ENCODE measurements around the gene CDC45.
A peak's percentile ranks its signal among the peaks of the same experiment; 100 is the strongest.
"Not testable (repeated sequence)": the region's sequence is repeated elsewhere in the genome, so short reads cannot be mapped to it uniquely, and the experiment has no call there.

CDC45 gene, protein sequence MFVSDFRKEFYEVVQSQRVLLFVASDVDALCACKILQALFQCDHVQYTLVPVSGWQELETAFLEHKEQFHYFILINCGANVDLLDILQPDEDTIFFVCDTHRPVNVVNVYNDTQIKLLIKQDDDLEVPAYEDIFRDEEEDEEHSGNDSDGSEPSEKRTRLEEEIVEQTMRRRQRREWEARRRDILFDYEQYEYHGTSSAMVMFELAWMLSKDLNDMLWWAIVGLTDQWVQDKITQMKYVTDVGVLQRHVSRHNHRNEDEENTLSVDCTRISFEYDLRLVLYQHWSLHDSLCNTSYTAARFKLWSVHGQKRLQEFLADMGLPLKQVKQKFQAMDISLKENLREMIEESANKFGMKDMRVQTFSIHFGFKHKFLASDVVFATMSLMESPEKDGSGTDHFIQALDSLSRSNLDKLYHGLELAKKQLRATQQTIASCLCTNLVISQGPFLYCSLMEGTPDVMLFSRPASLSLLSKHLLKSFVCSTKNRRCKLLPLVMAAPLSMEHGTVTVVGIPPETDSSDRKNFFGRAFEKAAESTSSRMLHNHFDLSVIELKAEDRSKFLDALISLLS

DNA sequence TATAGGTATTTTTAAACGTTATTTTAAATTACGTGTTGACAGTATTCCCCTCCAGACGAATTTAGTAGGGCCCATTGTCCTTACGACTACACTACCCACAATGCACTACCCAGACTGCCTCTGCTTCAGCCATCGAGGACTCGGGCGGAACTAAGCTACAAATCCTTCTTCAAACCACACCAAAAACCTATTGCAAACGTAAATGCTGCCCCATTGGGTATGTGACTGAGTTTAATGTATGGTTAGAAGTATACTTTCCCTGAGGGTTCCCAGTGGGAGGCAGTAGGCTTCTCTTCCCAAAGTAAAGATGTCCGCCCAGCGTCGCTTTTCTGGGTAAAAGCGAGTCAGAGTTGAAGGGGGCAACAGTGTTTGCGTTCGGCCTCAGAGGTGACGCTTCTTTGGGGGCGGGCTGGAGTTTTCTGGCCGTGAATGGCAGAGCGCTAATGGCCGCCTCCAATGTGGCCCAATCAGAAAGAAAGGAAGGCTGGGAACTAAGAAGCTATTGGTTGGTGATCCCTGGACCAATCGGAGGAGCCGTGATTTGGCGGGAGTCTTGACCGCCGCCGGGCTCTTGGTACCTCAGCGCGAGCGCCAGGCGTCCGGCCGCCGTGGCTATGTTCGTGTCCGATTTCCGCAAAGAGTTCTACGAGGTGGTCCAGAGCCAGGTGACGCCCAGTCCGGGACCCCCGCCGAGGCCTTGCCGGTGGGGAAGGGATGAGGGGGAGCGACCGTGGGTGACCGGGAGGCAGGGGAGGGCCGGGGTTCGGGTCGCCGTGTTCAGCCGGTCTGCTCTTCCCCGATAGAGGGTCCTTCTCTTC is at the start of gene CDC45:
Gene CDC45, plus strand, starts transcription at position 566 of the 818 bp plus-strand sequence. Its CDS starts 49 bp downstream, at position 615.
- peak; percentile 97 for DNase-seq

DNA sequence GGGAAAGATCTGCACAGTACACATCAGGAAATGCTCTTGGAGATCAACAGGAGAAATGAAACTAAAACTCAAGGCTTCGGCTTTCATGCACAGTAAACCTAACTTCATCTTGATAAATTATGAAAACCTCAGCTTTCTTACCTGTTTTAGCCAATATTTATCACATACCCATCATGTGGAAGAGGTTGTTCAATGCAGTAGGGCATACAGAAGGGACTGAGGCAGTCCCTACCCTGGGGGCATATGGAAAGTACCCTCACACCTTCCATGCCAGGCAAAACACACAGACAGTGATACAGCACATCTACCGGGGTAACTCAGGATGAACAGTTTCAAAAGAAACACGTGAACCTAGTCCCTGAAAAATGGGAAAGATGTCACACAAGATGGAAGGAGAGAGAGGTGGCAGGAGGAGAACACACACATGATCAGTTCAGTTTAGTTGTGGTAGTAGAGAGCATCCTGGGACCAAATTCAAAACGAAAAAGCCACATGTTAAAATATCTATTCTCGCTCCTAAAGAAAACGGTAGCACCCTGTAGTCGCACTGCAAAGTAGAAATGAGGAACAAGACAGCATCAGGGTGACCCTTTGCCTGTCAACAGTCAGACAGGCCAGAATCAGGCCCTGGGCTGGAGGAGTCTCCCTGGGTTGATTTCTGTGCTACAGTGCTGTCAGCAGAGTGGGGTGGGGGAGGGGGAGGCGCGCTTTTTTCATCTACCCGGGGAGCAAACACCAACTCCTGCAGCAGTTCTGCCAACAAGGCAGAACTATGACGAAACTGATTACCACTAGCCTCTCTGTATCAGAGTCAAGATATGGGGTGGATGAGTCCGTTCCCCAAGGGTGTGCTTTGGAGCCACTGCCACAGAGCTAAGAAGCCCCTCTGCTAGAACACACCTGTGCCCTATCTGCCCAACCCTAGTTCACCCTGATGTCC is 49.5 kb upstream of the CDC45 start:
- DNase-seq = peak; percentile 59

DNA sequence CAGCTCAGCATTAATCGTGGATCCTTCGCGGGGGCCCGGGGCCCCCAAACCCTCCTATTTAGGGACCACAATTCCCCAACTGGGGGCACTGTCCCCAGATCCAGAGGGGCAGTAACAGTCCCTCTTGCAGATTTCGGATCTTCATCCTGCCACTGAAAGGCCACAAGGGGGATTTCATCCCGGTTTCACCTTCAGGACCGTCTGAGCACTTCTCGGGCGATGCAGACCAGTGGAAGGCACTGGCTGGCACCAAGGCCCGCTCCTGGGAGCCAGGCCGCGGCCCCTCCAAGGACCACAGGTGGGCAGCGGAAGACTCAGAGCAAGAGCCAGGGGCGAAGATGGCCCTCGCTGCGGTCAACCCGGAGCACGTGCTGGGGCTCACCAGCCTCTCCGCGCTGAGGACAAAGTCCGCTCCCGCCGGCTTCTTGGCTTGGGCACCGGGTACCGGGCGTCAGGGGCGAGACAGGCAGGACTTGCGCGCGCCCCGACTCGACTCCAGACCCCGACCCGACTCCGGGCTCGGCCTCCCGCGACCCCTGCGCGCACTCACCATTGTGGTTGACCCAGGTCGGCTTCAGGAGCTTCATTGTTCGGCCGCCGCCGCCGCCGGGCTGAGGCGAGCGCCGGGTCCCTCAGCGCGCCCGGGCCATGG is 48.7 kb upstream of the CDC45 start:
- DNase-seq = peak; percentile 35

DNA sequence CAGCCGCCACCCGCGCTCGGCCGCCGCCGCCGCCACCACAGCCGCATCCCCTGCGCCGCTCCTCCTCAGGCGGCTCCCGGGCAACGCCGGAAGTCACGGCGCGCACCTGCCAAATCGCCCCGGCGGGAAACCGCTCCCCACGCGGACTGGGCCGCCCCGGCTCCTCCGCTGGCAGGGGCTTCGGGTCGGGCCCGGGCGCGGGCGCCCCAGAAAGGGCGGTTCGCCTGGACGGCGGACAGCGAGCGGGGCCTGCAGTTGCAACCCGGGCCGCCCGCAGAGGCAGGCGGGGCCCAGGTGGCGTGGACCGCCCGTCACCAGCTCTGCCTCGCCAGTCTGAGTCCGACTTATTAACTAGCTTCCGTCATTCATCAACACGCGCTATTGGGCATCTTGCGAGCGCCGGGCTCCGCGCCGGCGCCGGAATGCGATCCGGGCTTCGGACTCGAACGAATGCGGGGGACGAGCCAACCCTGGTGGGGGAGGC is 48.0 kb upstream of the CDC45 start, which contains the start of gene HIRA:
Gene HIRA, minus strand, starts transcription at position 85 of the 484 bp plus-strand sequence. CDS start 257 bp downstream, outside the sequence.
- peak; percentile 88 for DNase-seq

DNA sequence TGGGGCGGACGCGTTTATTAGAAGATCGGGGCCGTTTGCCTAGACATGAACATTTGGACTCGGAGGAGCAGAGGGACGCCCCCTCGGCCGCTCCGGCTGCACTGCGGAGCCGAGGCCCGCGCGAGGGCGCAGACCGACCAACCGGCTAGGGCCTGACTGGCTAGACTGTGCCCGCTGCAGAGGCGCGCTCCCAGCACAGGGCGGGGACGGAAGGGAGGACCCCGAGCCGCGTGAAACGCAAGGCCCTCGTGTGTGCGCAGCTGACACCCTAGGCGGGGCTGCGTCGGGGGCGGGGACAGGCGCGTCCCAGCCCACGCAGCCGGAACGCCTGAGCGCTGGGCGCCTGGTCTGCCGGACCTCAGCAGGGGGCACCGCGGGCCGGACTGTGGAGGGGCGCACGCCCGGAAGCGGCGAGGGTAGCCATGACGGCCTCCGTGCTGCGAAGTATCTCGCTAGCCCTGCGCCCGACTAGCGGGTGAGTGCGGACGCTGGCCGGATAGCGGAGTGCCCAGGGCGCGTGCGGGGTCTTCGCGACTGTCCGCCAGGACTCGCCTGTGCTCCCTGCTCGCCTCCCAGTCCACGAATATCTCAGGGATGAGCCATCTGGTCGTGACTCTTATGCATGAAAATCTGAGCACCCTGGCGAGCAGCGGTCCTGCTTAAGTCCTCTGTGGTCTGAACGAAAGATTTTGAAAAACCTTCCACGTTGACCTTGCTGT is 47.4 kb upstream of the CDC45 start, which contains the start of gene MRPL40:
Gene MRPL40, plus strand, starts transcription at position 413 of the 719 bp plus-strand sequence. Its CDS starts 10 bp downstream, at position 423.
- peak; percentile 96 for DNase-seq

DNA sequence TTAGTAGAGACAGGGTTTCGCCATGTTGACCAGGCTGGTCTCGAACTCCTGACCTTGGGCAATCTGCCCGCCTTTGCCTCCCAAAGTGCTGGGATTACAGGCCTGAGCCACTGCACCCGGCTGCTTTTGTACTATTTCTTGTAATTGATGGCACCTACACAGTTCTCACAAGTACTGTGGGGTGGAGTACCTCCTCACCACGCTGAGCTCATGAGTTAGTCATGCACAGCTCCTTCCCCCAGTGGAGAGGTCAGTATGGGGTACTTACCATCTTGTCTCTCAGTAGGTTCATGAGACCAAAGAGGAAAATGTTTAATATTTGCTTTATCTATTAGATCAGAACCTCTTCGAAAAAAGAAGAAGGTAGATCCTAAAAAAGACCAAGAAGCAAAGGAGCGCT is 45.3 kb upstream of the CDC45 start:
- DNase-seq = no peak

DNA sequence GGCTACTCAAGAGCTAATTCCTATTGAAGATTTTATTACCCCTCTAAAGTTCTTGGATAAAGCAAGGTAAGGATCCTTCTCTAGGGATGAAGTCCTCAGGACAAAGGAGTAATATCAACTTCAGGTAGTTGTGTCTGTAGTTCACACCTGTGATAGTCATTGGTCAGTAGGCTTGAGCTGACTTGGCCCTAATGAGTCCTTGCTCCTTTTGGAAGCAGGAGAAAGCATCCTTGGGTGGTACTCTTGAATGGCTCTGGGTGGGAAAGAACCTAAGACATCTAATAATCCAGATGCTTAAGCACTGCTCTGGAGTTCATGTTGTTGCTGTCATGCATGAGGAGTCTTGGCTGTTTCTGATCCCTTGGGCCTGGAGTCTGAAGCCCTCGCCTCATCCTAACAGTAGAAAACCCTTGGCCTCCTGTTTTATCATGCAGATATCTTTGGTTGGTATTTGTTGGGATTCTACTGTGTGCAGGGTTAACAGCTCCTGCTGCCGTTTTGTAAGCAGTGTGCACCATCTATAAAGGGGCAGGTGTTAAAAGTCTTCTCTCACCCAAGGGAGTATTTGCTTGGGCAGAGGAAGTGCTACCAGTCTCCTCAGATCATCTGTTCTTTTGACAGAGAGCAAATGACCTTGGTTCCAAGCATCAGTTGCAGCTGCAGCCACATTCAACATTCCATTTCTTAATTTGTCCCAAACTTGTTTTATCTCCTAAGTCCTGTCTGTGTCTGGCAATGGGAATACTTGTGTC is 44.7 kb upstream of the CDC45 start:
- no peak for DNase-seq

DNA sequence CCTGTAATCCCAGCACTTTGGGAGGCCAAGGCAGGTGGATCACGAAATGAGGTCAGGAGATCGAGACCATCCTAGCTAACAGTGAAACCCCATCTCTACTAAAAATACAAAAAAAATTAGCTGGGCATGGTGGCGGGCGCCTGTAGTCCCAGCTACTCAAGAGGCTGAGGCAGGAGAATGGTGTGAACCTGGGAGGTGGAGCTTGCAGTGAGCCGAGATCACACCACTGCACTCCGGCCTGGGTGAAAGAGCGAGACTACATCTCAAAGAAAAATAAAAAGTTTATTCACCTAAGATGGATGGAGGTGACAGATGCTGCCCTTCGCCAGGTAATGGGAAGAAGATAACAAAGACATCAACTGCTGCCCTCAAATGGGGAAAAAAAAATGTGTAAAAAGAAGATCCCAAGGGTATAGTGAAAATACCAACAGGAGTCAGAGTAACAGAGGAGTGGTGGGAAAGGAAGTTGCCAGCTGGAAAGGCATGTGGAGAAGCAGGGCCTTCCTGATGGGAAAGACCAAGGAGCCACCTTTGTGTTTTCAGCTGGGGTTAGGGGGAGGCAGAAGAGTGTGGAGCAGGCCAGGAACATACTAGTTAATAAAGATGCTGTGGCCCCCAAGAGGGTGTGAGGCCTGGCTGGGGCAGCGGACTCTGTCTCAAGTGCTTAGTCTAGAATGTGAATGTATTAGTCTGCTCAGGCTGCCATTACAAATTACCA is 43.1 kb upstream of the CDC45 start:
- not testable (repeated sequence) for DNase-seq

DNA sequence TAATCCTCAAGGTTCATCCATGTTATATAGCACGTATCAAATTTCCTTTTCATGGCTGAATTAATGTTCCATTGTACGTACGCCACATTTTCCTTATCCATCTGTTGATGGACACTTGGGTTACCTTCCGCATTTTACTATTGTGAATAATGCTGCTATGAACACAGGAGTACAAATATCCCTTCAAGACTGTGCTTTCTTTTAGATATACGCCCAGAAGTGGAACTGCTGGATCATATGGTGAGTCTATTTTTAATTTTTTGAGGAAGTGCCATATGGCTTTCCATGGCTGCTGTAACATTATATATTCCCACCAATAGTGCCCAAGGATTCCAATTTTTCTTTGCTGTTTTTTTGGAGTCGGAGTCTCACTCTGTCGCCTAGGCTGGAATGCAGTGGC is 41.4 kb upstream of the CDC45 start:
- DNase-seq = no peak

DNA sequence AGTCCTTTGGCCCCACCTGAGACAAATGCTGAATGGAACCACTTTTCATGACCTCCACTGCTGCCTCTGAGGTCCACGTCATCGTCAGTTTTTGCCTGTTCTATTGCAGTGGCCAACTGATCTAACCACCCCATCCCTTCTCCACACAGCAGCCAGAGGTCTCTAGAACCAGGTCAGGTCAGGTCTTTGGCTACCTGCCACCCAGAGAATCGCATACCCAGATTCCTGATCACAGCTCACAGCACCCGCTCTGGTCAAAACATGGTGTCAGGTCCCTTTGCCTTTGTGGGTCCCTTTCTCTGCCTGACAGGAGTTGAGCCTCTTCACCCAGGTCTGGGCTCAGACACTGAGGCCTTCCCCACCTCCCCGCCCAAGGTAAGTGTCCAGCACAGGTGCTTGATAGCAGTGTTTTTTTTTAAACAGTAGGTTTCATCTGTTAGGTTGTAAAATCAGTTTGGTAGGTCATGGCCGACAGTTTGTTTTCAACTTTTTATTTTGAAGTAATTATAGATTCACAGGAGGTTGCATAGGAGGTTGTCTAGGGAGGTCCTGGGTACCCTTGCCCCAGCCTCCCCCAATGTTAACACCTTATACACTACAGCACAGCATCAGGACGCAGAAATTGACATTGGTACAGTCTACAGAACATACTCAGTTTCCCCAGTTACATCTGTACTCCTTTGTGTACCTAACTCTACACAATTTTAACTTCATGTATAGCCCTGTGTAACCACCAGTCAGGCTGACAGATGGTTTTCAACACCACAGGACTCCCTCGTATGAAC is 39.1 kb upstream of the CDC45 start:
- DNase-seq = no peak

DNA sequence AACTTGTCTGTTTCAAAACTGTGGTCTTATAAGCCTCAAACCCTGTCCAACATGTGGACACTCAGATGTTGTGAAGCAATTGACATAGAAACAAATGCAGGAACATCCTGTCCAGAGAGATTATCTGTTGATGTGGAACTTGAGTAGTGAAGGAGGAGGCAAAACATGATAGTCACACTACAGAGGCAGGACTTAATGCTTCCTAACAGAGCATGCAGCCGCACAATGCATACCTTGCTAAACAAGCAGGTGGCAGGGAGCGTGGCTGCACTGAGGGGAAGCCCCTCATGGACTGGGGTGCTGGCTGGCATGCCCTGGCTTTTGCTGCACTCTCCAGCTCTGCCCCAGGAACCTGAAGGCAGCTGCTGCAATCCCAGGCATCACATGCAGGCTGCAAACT is 37.6 kb upstream of the CDC45 start:
- no peak for DNase-seq

DNA sequence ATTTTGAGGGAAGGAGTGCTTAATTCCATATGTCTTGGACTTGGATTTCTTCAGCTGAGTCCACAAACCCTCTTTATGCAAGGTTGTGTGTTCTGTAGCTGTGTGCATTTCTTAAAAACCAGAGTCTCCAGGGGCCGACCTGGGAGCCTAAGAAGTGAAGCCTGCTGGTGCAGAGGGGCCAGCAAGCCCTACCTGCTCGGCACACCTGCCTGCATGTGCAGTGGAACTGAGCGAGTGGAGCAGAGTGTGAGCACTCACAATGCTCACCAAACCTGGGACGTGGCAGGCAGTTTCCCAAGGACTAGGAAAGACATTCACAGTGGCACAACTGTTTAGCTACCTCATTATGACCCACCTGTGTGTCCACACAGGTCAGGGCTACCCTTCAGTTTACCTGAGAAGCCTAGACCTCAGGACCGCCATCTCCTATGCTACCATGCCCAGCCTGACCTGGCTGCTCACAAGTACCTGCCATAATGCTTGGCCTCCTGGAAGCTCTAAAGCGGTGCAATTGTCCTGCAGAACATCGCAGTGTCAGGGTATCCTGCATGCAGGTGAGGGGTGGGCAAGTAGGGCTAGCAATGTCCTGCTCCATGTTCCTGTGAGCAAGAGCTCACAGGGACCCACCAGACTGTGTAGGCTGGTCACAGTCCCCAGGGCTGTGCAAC is 36.0 kb upstream of the CDC45 start:
- DNase-seq = no peak

DNA sequence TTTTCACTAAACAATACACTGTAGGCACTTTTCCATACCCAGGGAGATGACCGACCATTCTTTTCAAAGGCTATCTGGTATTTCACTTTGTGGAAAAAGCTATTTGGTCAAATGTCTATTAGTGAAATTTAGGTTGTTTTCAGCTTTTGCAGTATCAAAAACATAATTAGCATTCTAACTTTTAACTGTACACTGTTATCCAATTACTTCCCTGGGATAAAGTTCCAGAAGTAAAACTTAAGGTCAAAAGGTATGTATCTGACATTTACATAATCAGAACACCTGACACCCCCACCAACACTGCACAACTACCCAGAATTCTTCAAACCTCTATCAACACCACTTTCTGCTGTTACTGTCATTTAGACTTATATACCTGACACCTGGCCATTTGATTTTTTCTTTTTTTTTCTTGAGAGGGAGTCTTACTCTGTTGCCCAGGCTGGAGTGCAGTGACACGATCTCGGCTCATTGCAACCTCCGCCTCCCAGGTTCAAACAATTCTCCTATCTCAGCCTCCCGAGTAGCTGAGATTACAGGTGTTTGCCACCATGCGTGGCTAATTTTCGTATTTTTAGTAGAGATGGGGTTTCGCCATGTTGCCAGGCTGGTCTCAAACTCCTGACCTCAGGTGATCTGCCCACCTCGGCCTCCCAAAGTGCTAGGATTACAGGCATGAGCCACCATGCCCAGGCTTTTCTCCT is 34.3 kb upstream of the CDC45 start:
- not testable (repeated sequence) for DNase-seq

DNA sequence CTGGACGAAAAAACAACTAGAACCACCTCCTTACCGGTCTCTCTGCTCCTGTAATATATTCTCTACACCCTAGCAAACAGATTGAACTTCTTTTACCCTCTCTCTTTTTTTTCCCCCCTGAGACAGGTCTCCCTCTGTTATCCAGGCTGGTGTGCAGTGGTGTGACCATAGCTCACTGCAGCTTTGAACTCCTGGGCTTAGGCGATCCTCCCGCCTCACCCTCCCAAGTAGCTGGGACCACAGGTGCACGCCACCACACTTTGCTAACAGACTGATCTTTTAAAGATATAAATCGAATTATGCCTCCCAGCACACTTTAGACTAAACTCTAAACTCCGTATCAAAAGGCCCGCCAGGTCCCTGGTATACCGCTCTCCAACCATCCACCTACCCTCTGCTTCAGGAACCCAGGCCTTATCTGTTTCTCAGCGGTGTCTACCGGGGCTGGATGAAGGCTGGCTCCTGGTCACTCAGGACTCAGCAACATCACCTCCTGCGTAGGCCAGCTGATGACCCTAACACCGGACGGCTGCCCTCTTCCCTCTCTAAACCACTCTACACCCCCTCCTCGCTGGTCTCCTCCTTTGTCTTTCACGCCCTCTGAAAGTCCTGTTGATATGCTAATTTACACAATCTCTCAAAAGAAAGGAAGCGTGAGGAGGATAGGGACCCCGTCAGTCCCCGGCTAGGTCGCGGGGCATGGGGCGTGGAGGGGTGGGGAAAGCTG is 33.0 kb upstream of the CDC45 start:
- no peak for DNase-seq

DNA sequence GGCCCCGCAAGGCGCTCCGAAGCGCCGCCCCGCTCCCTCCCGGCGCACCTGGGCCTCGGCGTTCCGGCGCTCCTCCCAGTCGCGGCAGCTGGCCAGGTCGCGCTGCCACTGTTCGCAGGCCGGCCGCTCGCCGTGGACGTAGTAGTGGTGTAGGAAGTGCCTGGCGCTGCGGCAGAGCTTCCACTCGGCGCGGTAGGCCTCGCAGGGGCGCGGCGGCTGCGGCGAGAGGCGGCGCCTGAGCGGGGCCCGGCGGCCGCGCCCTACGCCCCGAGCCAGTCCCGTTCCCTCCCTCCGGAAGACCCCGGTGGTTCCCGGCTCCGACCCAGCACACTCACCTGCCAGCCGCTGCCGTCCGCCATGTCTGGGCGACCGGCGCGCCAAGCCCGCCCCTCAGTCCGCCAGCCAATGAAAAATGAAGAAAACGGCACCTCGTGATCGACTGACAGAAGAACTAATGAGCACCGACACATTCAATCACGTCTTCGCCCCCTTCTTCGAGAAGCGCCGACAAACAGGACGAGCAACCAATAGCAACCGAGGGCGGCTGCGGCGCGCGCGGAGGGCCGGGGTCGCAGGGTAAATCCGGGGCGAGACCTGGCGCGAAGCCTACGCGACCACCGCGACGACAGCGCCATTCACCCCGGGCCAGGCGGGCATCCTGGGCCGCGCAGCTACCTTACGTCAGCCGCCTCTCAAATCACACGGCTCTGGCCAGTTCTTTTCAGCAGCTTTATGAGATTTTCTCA is 32.2 kb upstream of the CDC45 start, which contains the start of gene C22orf39:
Gene C22orf39, minus strand, starts transcription at position 382 of the 746 bp plus-strand sequence. Its CDS starts 23 bp downstream, at position 359.
- DNase-seq = peak; percentile 95
